Pancreas (tissue), 10 donors: ENCODE data around the gene CMIP. TPM values are rescaled to one million over a fixed set of nuclear protein-coding genes. Genes with fewer than 3 reads are reported as not detected.
A peak's percentile ranks its signal among the peaks of the same experiment; 100 is the strongest.

Source experiments
- ATAC-seq, 4 donors: fragments of 200-7000 bp; cut with Tn5 transposase; one replicate each; pipeline versions ENCODE4 v1.8.0 to v1.9.1; 2020; ENCODE audit warnings: mild to moderate bottlenecking in 4 of 4, moderate library complexity in 4 of 4
- DNase-seq, 6 donors: peaks; one replicate each; pipeline ENCODE4 v3.0.0-alpha.2; 2020
- FAIRE-seq: peaks from 2 replicates; lab custom pipeline; 2012; peaks lifted over from hg19 to GRCh38; lab: Jason Lieb, UNC
- H3K27ac ChIP-seq, 4 donors: fragments of 200-600 bp; sonication (generic); 1 replicate in 3 of 4; 2 replicates in 1 of 4; pipeline versions ENCODE4 v1.5.0 to v1.8.0; 2020
- H3K27me3 ChIP-seq, 4 donors: fragments of 200-600 bp; one replicate each; pipeline ENCODE4 v1.8.0; 2021
- H3K36me3 ChIP-seq, 3 donors: fragments of 200-600 bp; sonication (generic) in 1 of 3; one replicate each; pipeline versions ENCODE4 v1.5.0 to v1.8.0; 2020 to 2021
- H3K4me1 ChIP-seq, 3 donors: fragments of 200-600 bp; one replicate each; pipeline ENCODE4 v1.8.0; 2021
- H3K4me3 ChIP-seq, 4 donors: fragments of 200-600 bp; sonication (generic) in 2 of 4; one replicate each; pipeline versions ENCODE4 v1.5.0 to v1.8.0; 2020 to 2021
- H3K9me3 ChIP-seq, 4 donors: fragments of 200-600 bp; one replicate each; pipeline ENCODE4 v1.8.0; 2021
- CTCF ChIP-seq, 4 donors: fragments of 200-600 bp; sonication (generic) in 3 of 4; IDR thresholded peaks; one replicate each; pipeline versions ENCODE4 v1.5.0 to v1.8.0; 2021; ENCODE audit warnings: antibody characterized with exemption in 4 of 4
- WGBS, 2 donors: extraction: QIAGEN DNeasy Blood & Tissue Kit; methylation state at CpG; one replicate each; pipeline ENCODE4 v1.1.7; 2013; 5-methylcytosine and 5-hydroxymethylcytosine counted together
- intact Hi-C, 3 donors: fragments of 100-400 bp; cut with DNase I; formaldehyde crosslinking; loops; one replicate each; pipeline versions ENCODE4 v1.11.1 to v1.14.2; 2022
- polyA plus RNA-seq, 2 donors: library from polyadenylated mRNA; stranded (reverse); fragments of 200-250 nt; gene quantifications; one replicate each; pipeline ENCODE4 v1.2.3, GENCODE V29; 2013
- total RNA-seq, 6 donors: library from RNA; stranded (reverse); fragmentation: NEBNext Ultra II Directional in 4 of 6; extraction: Animal tissue kit (Norgen Biotek cat#: 25700) in 4 of 6; gene quantifications; one replicate each; pipeline versions ENCODE4 v1.2.1 to v1.2.4, GENCODE V29; 2021 to 2023
- donor health status: healthy with polysubstance abuse.
- donor health status: DM: no; HTN: no; CAD: no; lungs with moderate emphysema.
- donor health status: DM: no; HTN: no; CAD: no.
- donor health status: control.
- donor health status: control.
- donor health status: Bipolar disorder and iron deficiency.
- donor health status: DM: yes; HTN: yes; CAD: no.
- donor health status: DM: no; HTN: no; CAD: no.
- donor health status: DM: no; HTN: no; CAD: no.
- donor health status: DM: yes; HTN: yes; CAD: no.

CMIP gene
- total RNA-seq = 10 to 100 TPM; 17.7 to 37.0 (median 23.1) TPM
- polyA plus RNA-seq = 10 to 100 TPM in 1 of 2 donors, 1 to 10 TPM in 1; 9.7 to 20.2 TPM

- TF ChIP-seq CTCF (IDR thresholded peaks at IDR 0.05) = no peak
- 0 to 1% methylated on average over 16 to 114 of the region's 114 CpGs for WGBS, 2 donors
- Histone ChIP-seq H3K27me3 (no peaks in the 10 kb centered on the region), H3K9me3 (no peaks in the 10 kb centered on the region), H3K27ac (peak within 1 kb of the TSS; percentile 58 to 88 (median 79)), H3K4me3 (peak within 1 kb of the TSS; percentile 69 to 82 (median 76)), H3K36me3 (no peaks in the 10 kb centered on the region), H3K4me1 (peaks cover 12 to 23% (median 23%) of the 10 kb centered on the region in 3 donors)
- peak; percentile 62 to 80 (median 68) for ATAC-seq
- intact Hi-C loops = no loop called here
- FAIRE-seq = no peak
- peak; percentile 83 to 94 (median 89) for DNase-seq
Measured at GRCh38 chr16:81444448-81445121, at the start of gene CMIP. TSS of gene CMIP (plus strand) at chr16:81444808.

GRCh38 chr16:81394966-81395655 is 49.5 kb upstream of the CMIP start:
- Histone ChIP-seq H3K27me3 (no peaks in the 10 kb centered on the region), H3K4me1 (no peaks in the 10 kb centered on the region), H3K4me3 (no peak overlapping the region), H3K36me3 (no peaks in the 10 kb centered on the region), H3K9me3 (no peaks in the 10 kb centered on the region), H3K27ac (no peak overlapping the region)
- no peak for FAIRE-seq
- intact Hi-C loops = loop anchor here in 1 of 3 donors (10.0 kb wide), 1 partner anchor 310 kb away; no protein-coding TSS in a partner anchor
- no peak for TF ChIP-seq CTCF (IDR thresholded peaks at IDR 0.05)
- ATAC-seq = peak in 3 of 4 donors; percentile 40 to 51 (median 44)
- no peak for DNase-seq
- 56 to 58% methylated on average over 12 to 13 of the region's 13 CpGs for WGBS, 2 donors

GRCh38 chr16:81397058-81397878 is 47.3 kb upstream of the CMIP start:
- Histone ChIP-seq H3K36me3 (no peaks in the 10 kb centered on the region), H3K4me3 (no peak overlapping the region), H3K9me3 (no peaks in the 10 kb centered on the region), H3K4me1 (no peaks in the 10 kb centered on the region), H3K27me3 (no peaks in the 10 kb centered on the region), H3K27ac (no peak overlapping the region)
- ATAC-seq (no peak), FAIRE-seq (no peak), DNase-seq (no peak)
- intact Hi-C loops = loop anchor here in 1 of 3 donors (10.0 kb wide), 1 partner anchor 308 kb away; no protein-coding TSS in a partner anchor
- TF ChIP-seq CTCF (IDR thresholded peaks at IDR 0.05) = no peak
- 81 to 84% methylated on average over 21 of the region's 21 CpGs for WGBS, 2 donors

DNA sequence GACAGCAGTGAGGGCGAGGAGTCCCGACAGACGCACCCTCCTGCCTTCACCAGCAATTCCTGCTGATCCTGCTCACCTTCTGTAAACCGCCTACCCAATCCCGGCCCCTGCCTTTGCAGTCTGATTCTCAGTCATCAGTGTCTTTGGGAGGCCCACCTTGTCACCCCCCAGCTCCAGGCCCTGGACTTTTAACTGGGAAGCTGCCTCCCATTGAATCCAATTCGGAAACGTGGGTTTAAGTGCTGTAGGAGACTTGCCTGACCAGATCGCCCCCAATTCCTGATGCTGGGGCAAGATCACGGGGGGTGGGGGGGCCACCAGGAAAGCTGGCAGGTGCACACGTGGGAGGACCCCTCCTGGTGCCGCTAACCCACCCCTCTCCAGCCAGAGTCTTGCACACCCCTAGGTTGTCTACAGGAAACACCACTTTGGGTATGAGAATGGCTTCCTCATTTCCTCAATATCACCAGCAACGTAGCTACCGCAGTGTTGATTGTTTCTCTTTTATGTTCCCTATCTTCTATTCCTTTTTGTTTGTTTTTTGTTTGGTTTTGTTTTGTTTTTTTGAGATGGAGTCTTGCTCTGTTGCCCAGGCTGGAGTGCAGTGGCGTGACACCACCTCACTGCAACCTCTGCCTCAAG is 46.6 kb upstream of the CMIP start:
- Histone ChIP-seq H3K27ac (no peak overlapping the region), H3K9me3 (no peaks in the 10 kb centered on the region), H3K4me1 (no peaks in the 10 kb centered on the region), H3K4me3 (no peak overlapping the region), H3K27me3 (no peaks in the 10 kb centered on the region), H3K36me3 (no peaks in the 10 kb centered on the region)
- DNase-seq (no peak), ATAC-seq (no peak), FAIRE-seq (no peak)
- no peak for TF ChIP-seq CTCF (IDR thresholded peaks at IDR 0.05)
- intact Hi-C loops = loop anchor here in 1 of 3 donors (10.0 kb wide), 1 partner anchor 307 kb away; no protein-coding TSS in a partner anchor
- WGBS, 2 donors = 81 to 85% methylated on average over 14 of the region's 14 CpGs
